Activated CD8-positive, alpha-beta T cell treated with anti-CD3 and anti-CD28 coated beads for 36 hours (primary cell): Measurements from ENCODE around the gene DGKI. TPM values are rescaled to one million over a fixed set of nuclear protein-coding genes. Genes with fewer than 3 reads are reported as not detected.

ENCODE experiments used
- ATAC-seq: fragments of 200-7000 bp; cut with Tn5 transposase; one replicate; pipeline ENCODE4 v1.10.0; 2021; ENCODE audit warnings: mild to moderate bottlenecking, moderate library complexity
- CTCF ChIA-PET: fragments of 350-600 bp; sonication (Branson Sonifier 250); formaldehyde crosslinking; loops from one replicate; lab custom pipeline; 2021; ENCODE audit warnings: antibody characterized with exemption; lab: Charles Lee
- POLR2A ChIA-PET: fragments of 350-600 bp; sonication (Branson Sonifier 250); formaldehyde crosslinking; loops from one replicate; lab custom pipeline; 2021; ENCODE audit warnings: antibody characterized with exemption; lab: Charles Lee
- DNase-seq: peaks from one replicate; pipeline ENCODE4 v3.0.0-alpha.2; 2020
- H3K27ac Mint-ChIP-seq: one replicate; pipeline ENCODE4 v1.8.0; 2021; ENCODE audit warnings: mild to moderate bottlenecking, mixed read lengths
- H3K27me3 Mint-ChIP-seq: one replicate; pipeline ENCODE4 v1.8.0; 2021; ENCODE audit warnings: mixed read lengths
- H3K36me3 Mint-ChIP-seq: one replicate; pipeline ENCODE4 v1.8.0; 2021; ENCODE audit warnings: low read depth, mixed read lengths
- H3K4me1 Mint-ChIP-seq: one replicate; pipeline ENCODE4 v1.8.0; 2021; ENCODE audit warnings: low read depth, mixed read lengths
- H3K4me3 Mint-ChIP-seq: one replicate; pipeline ENCODE4 v1.8.0; 2021; ENCODE audit warnings: mild to moderate bottlenecking, moderate library complexity, mixed read lengths
- H3K9me3 Mint-ChIP-seq: one replicate; pipeline ENCODE4 v1.8.0; 2021; ENCODE audit warnings: mixed read lengths
- CTCF ChIP-seq: fragments of 200-600 bp; IDR thresholded peaks from one replicate; pipeline ENCODE4 v1.8.0; 2022; ENCODE audit warnings: antibody characterized with exemption, mild to moderate bottlenecking
- intact Hi-C: fragments of 100-400 bp; cut with micrococcal nuclease; formaldehyde crosslinking; loops from one replicate; pipeline ENCODE4 v1.10.0; 2022
- total RNA-seq, 2 experiments: library from RNA; stranded (reverse); gene quantifications; one replicate each; pipeline ENCODE4 v1.2.3, GENCODE V29; 2021

The DGKI gene
- total RNA-seq, 2 experiments from 2014 or later, result 0.38 to 0.65 TPM

GRCh38 chr7:137408126-137408525 lies 438.6 kb downstream of the DGKI start:
- ATAC-seq, result no peak

GRCh38 chr7:137407078-137407477 lies 439.7 kb downstream of the DGKI start:
- H3K27me3 Mint-ChIP-seq, result no peaks in the 10 kb centered on the region
- ChIA-PET POLR2A (no interaction called here), CTCF (no interaction called here)
- no peaks in the 10 kb centered on the region for H3K4me1 Mint-ChIP-seq
- no peak for TF ChIP-seq CTCF
- no peaks in the 10 kb centered on the region for H3K36me3 Mint-ChIP-seq
- intact Hi-C loops, result no loop called here
- no peak for ATAC-seq
- no peak overlapping the region for H3K4me3 Mint-ChIP-seq
- H3K27ac Mint-ChIP-seq, result no peak overlapping the region
- no peak for DNase-seq
- H3K9me3 Mint-ChIP-seq, result no peaks in the 10 kb centered on the region

More at GRCh38 chr7:137408126-137408525, 438.6 kb downstream of the DGKI start:
- H3K9me3 Mint-ChIP-seq, result no peaks in the 10 kb centered on the region
- ChIA-PET POLR2A (interaction anchor here (0.9 kb wide), 1 partner anchor 10 kb away, joined by 3 read pairs; no protein-coding TSS in a partner anchor), CTCF (no interaction called here)
- H3K27ac Mint-ChIP-seq, result no peak overlapping the region
- intact Hi-C loops, result no loop called here
- no peaks in the 10 kb centered on the region for H3K4me1 Mint-ChIP-seq
- DNase-seq, result no peak
- no peaks in the 10 kb centered on the region for H3K27me3 Mint-ChIP-seq
- H3K4me3 Mint-ChIP-seq, result no peak overlapping the region
- no peaks in the 10 kb centered on the region for H3K36me3 Mint-ChIP-seq
- TF ChIP-seq CTCF, result no peak

GRCh38 chr7:137404660-137405317 lies 442.0 kb downstream of the DGKI start:
- CTCF ChIA-PET, result interaction anchor here (1.5 kb wide), 1 partner anchor 50 kb away, joined by 3 read pairs; no protein-coding TSS in a partner anchor
- intact Hi-C loops, result no loop called here
- no peak overlapping the region for H3K27ac Mint-ChIP-seq
- POLR2A ChIA-PET, result no interaction called here
- DNase-seq, result no peak
- no peaks in the 10 kb centered on the region for H3K36me3 Mint-ChIP-seq
- H3K27me3 Mint-ChIP-seq, result no peaks in the 10 kb centered on the region
- no peaks in the 10 kb centered on the region for H3K4me1 Mint-ChIP-seq
- H3K4me3 Mint-ChIP-seq, result no peak overlapping the region
- ATAC-seq, result no peak
- H3K9me3 Mint-ChIP-seq, result no peaks in the 10 kb centered on the region
- TF ChIP-seq CTCF, result no peak

GRCh38 chr7:137403353-137403695 lies 443.4 kb downstream of the DGKI start:
- no peak overlapping the region for H3K27ac Mint-ChIP-seq
- CTCF ChIA-PET, result no interaction called here

More at GRCh38 chr7:137403353-137403695, 443.4 kb downstream of the DGKI start:
- Mint-ChIP-seq H3K4me3 (no peak overlapping the region), H3K4me1 (no peaks in the 10 kb centered on the region), H3K36me3 (no peaks in the 10 kb centered on the region), H3K9me3 (no peaks in the 10 kb centered on the region), H3K27me3 (no peaks in the 10 kb centered on the region)
- DNase-seq, result no peak
- intact Hi-C loops, result no loop called here
- POLR2A ChIA-PET, result no interaction called here
- no peak for ATAC-seq
- TF ChIP-seq CTCF, result no peak
